ENCODE data around the gene PPP2R5C. TPM values are rescaled to one million over a fixed set of nuclear protein-coding genes. Genes with fewer than 3 reads are reported as not detected.

Gene PPP2R5C
- total and polyA plus RNA-seq, 3 donors from 2014 or later, result 106 to 166 (median 126) TPM

DNA sequence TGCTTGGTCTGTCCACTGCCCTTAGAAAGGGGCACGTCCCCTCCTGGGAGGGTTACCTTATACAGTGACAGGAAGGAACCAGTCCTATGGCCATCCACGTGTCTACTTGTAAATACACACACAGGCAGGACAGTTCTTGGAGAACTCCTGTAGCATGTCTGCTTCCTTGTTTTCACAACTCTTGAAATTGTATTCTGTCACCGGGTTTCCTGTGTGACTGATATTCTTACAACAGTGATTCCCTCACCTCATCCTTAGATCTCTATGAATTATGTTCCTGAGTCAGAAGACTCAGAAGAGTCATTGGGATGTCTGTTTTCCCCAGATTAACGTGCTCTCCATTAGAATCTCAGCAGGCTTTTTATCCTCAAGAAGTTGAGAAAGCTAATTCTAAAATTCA lies 158.8 kb downstream of the PPP2R5C start:
- no peaks in the 10 kb centered on the region for H3K27me3 ChIP-seq
- intact Hi-C loops (cut with DNase I; ENCODE audit: low total_unique reads), result no loop called here
- no peaks in the 10 kb centered on the region for H3K9me3 ChIP-seq
- H3K4me3 ChIP-seq, result no peak overlapping the region
- no peaks in the 10 kb centered on the region for H3K36me3 ChIP-seq (ENCODE audit: low read depth, missing control alignments)
- TF ChIP-seq, protein P1, sequence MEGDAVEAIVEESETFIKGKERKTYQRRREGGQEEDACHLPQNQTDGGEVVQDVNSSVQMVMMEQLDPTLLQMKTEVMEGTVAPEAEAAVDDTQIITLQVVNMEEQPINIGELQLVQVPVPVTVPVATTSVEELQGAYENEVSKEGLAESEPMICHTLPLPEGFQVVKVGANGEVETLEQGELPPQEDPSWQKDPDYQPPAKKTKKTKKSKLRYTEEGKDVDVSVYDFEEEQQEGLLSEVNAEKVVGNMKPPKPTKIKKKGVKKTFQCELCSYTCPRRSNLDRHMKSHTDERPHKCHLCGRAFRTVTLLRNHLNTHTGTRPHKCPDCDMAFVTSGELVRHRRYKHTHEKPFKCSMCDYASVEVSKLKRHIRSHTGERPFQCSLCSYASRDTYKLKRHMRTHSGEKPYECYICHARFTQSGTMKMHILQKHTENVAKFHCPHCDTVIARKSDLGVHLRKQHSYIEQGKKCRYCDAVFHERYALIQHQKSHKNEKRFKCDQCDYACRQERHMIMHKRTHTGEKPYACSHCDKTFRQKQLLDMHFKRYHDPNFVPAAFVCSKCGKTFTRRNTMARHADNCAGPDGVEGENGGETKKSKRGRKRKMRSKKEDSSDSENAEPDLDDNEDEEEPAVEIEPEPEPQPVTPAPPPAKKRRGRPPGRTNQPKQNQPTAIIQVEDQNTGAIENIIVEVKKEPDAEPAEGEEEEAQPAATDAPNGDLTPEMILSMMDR (IDR thresholded peaks at IDR 0.05), result no peak
- TF ChIP-seq POLR2A (IDR thresholded peaks at IDR 0.05), result no peak
- H3K27ac ChIP-seq, result no peak overlapping the region
- 88 to 90% methylated on average over 4 of the region's 4 CpGs for WGBS, 2 donors
- DNase-seq, result no peak
- H3K4me1 ChIP-seq, result no peaks in the 10 kb centered on the region

DNA sequence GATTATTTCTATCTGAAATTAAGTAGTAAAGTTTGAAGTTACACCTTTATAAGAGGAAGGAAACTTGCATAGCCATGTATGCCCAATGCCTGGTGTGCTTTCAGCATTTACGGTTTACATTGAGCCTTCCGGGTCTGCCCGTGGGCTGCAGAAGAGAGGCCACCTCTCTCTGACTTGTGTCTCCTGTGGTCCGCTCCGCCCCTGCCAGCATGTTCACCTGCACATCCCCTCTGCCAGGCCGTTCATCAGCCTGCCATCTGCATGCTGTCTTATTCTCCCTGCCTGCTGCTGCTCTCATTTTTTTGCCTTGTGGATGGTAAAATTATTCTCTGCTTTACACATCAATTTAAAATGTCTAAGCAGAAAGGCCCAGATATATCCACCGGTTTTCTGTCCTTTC lies 161.4 kb downstream of the PPP2R5C start:
- intact Hi-C loops (cut with DNase I; ENCODE audit: low total_unique reads), result no loop called here
- H3K4me1 ChIP-seq, result peaks cover 9% of the 10 kb centered on the region
- no peaks in the 10 kb centered on the region for H3K27me3 ChIP-seq
- TF ChIP-seq, protein P1 (IDR thresholded peaks at IDR 0.05), result no peak
- no peak for TF ChIP-seq POLR2A (IDR thresholded peaks at IDR 0.05)
- H3K4me3 ChIP-seq, result no peak overlapping the region
- no peak for DNase-seq
- no peaks in the 10 kb centered on the region for H3K9me3 ChIP-seq
- no peaks in the 10 kb centered on the region for H3K36me3 ChIP-seq (ENCODE audit: low read depth, missing control alignments)
- H3K27ac ChIP-seq, result no peak overlapping the region
- 86 to 87% methylated on average over 7 of the region's 7 CpGs for WGBS, 2 donors

DNA sequence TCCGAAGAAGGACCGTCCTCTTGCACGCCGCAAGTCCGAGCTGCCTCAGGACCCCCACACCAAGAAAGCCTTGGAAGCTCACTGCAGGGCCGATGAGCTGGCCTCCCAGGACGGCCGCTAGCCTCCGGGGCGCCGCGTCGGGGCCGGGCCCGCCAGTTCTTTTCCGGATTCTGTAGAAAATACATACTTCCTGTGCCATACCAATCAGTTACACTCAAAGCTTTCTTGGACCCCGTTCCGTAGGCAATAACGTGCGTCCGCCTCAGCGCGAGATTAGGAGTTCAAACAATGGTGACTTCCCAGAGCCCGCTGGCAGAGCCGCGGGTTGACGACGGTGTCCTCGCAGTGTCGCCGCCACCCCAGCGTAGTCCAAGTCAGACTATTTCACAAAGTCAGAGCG lies 163.6 kb downstream of the PPP2R5C start:
- H3K4me1 ChIP-seq, result peaks cover 14% of the 10 kb centered on the region
- TF ChIP-seq, protein P1 (IDR thresholded peaks at IDR 0.05), result no peak
- TF ChIP-seq POLR2A (IDR thresholded peaks at IDR 0.05), result no peak
- H3K9me3 ChIP-seq, result no peaks in the 10 kb centered on the region
- no peak for DNase-seq
- no peaks in the 10 kb centered on the region for H3K27me3 ChIP-seq
- H3K4me3 ChIP-seq, result peak overlapping the region in 1 of 2 donors; percentile 1
- WGBS, 2 donors, result 68 to 76% methylated on average over 31 to 33 of the region's 33 CpGs
- no peak overlapping the region for H3K27ac ChIP-seq
- H3K36me3 ChIP-seq (ENCODE audit: low read depth, missing control alignments), result no peaks in the 10 kb centered on the region
- intact Hi-C loops (cut with DNase I; ENCODE audit: low total_unique reads), result no loop called here

DNA sequence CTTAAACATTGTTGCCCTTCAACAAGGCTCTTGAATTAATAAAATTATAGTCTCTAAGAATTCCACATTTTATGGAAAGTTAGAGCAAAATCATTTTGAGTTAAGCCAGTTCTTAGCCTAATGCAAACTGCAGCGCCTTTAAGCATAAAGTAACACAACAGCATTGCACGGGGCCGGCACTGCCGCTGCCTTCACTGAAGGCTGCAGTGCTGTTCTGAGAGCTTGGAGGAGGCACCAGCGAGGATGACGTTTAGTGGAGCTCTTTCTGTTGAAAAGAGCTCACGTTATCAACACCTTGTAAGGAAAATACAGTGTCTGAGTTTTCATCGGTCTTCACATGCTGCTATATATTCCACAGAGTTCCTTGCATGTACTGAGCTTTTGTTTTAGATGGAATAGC lies 164.6 kb downstream of the PPP2R5C start:
- H3K9me3 ChIP-seq, result no peaks in the 10 kb centered on the region
- no peaks in the 10 kb centered on the region for H3K36me3 ChIP-seq (ENCODE audit: low read depth, missing control alignments)
- peaks cover 14% of the 10 kb centered on the region for H3K4me1 ChIP-seq
- peak overlapping the region in 1 of 2 donors; percentile 89 for H3K27ac ChIP-seq
- WGBS, 2 donors, result 58 to 66% methylated on average over 8 of the region's 8 CpGs
- no peak for DNase-seq
- intact Hi-C loops (cut with DNase I; ENCODE audit: low total_unique reads), result no loop called here
- H3K27me3 ChIP-seq, result no peaks in the 10 kb centered on the region
- H3K4me3 ChIP-seq, result no peak overlapping the region
- TF ChIP-seq, protein P1 (IDR thresholded peaks at IDR 0.05), result no peak
- TF ChIP-seq POLR2A (IDR thresholded peaks at IDR 0.05), result no peak

DNA sequence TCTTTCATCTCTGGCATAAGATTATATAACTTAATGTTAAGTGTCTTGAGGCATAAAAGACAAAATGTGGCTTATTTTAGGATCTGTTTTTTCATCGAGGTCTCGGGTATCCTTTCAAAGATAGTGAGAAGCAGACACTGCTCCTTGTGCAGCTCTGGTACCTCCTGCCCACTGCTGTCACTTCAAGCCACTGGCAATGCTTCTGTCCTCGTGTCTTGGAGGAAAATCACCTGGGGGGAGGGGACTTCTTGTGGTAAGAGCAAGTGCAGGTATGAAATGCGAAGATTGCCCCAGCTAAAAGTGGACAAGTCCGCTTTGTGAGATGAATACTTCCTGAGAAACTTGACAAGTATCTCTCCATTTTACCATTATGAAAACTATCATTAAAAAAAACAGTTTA lies 165.1 kb downstream of the PPP2R5C start:
- intact Hi-C loops (cut with DNase I; ENCODE audit: low total_unique reads), result no loop called here
- no peak for DNase-seq
- Histone ChIP-seq H3K9me3 (no peaks in the 10 kb centered on the region), H3K27ac (peak overlapping the region; percentile 66 to 89), H3K27me3 (no peaks in the 10 kb centered on the region), H3K4me3 (no peak overlapping the region), H3K4me1 (peaks cover 14% of the 10 kb centered on the region), H3K36me3 (ENCODE audit: low read depth, missing control alignments) (no peaks in the 10 kb centered on the region)
- TF ChIP-seq, protein P1 (IDR thresholded peaks at IDR 0.05), result no peak
- no peak for TF ChIP-seq POLR2A (IDR thresholded peaks at IDR 0.05)
- 65 to 77% methylated on average over 5 of the region's 5 CpGs for WGBS, 2 donors

Data from testis (tissue), 3 donors.